Breast epithelium (tissue), 4 donors: ENCODE results near the gene TMED10. TPM values are rescaled to one million over a fixed set of nuclear protein-coding genes. Genes with fewer than 3 reads are reported as not detected.
A peak's percentile ranks its signal among the peaks of the same experiment; 100 is the strongest.

Experiments used
- DNase-seq, 2 donors: peaks; one replicate each; pipeline ENCODE4 v3.0.0-alpha.2; 2019; ENCODE audit warnings: low spot score in 2 of 2
- H3K27ac ChIP-seq, 2 donors: fragments of 200-600 bp; sonication (generic) in 1 of 2; one replicate each; pipeline ENCODE4 v1.5.1; 2016 to 2019; ENCODE audit warnings: mild to moderate bottlenecking in 1 of 2
- H3K27me3 ChIP-seq, 2 donors: fragments of 200-600 bp; sonication (generic) in 1 of 2; one replicate each; pipeline versions ENCODE4 v1.5.1 to v1.6.0; 2017 to 2019; ENCODE audit warnings: control low read depth in 1 of 2, mild to moderate bottlenecking in 1 of 2
- H3K36me3 ChIP-seq: fragments of 200-600 bp; one replicate; pipeline ENCODE4 v1.5.1; 2019
- H3K4me1 ChIP-seq, 2 donors: fragments of 200-600 bp; sonication (generic); one replicate each; pipeline ENCODE4 v1.5.1; 2016 to 2019; ENCODE audit warnings: control low read depth in 1 of 2
- H3K4me3 ChIP-seq, 3 donors: fragments of 200-600 bp; sonication (generic); 1 replicate in 2 of 3; 2 replicates in 1 of 3; pipeline ENCODE4 v1.5.1; 2016 to 2019; ENCODE audit warnings: mild to moderate bottlenecking in 3 of 3, moderate library complexity in 2 of 3
- H3K9me3 ChIP-seq, 2 donors: fragments of 200-600 bp; sonication (generic) in 1 of 2; one replicate each; pipeline ENCODE4 v1.5.1; 2016 to 2019; ENCODE audit warnings: control low read depth in 1 of 2
- POLR2A ChIP-seq: fragments of 450-650 bp; IDR thresholded peaks from one replicate; pipeline ENCODE4 v1.6.1; 2016; ENCODE audit warnings: antibody characterized with exemption, mild to moderate bottlenecking, moderate library complexity
- POLR2AphosphoS5 ChIP-seq, 3 donors: sonication (generic); formaldehyde crosslinking; IDR thresholded peaks; one replicate each; pipeline ENCODE4 v1.6.1; 2017; ENCODE audit warnings: antibody characterized with exemption in 3 of 3
- intact Hi-C: fragments of 100-400 bp; cut with DNase I; formaldehyde crosslinking; loops from one replicate; pipeline ENCODE4 v1.15.1; 2023; ENCODE audit warnings: low total_unique reads
- total RNA-seq, 3 donors: library from RNA; depleted of rRNA; stranded (reverse); fragments of >200 nt; gene quantifications; one replicate each; pipeline ENCODE4 v1.1.0, GENCODE V29; 2016
- TF ChIP-seq, protein P1 (sequence below), 3 donors: fragments of 450-650 bp; IDR thresholded peaks; one replicate each; pipeline ENCODE4 v1.5.1; 2016 to 2017; ENCODE audit warnings: antibody characterized with exemption in 3 of 3, mild to moderate bottlenecking in 3 of 3, moderate library complexity in 3 of 3

Gene TMED10
- total RNA-seq, 3 donors from 2014 or later = 263 to 443 (median 285) TPM

DNA sequence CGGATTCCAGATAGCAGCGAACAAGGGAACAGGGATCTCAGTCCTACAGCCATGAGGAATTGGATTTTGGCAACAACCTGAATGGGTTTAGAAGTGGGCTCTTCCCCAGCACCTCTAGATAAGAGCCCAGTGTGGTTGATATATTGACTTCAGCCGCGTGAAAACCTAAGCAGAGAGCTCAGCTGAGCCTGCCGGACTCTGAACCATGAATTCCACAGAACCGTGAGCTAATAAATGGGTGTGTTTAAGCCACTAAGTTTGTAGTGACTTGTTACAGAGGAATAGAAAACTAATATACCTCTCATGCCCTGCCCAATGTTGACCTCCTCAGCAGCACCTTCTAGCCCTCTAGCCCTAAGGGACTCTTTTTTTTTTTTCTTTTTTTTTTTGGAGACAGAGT, 32.4 kb upstream of the TMED10 start:
- no peak overlapping the region for H3K27ac ChIP-seq
- H3K4me1 ChIP-seq = no peaks in the 10 kb centered on the region
- no peak overlapping the region for H3K4me3 ChIP-seq
- no peak for DNase-seq
- intact Hi-C loops = no loop called here
- no peaks in the 10 kb centered on the region for H3K9me3 ChIP-seq
- TF ChIP-seq POLR2AphosphoS5 (IDR thresholded peaks at IDR 0.05) (no peak), POLR2A (no peak)
- TF ChIP-seq, protein P1, sequence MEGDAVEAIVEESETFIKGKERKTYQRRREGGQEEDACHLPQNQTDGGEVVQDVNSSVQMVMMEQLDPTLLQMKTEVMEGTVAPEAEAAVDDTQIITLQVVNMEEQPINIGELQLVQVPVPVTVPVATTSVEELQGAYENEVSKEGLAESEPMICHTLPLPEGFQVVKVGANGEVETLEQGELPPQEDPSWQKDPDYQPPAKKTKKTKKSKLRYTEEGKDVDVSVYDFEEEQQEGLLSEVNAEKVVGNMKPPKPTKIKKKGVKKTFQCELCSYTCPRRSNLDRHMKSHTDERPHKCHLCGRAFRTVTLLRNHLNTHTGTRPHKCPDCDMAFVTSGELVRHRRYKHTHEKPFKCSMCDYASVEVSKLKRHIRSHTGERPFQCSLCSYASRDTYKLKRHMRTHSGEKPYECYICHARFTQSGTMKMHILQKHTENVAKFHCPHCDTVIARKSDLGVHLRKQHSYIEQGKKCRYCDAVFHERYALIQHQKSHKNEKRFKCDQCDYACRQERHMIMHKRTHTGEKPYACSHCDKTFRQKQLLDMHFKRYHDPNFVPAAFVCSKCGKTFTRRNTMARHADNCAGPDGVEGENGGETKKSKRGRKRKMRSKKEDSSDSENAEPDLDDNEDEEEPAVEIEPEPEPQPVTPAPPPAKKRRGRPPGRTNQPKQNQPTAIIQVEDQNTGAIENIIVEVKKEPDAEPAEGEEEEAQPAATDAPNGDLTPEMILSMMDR (IDR thresholded peaks at IDR 0.05) = no peak
- no peaks in the 10 kb centered on the region for H3K27me3 ChIP-seq
- H3K36me3 ChIP-seq = no peaks in the 10 kb centered on the region

DNA sequence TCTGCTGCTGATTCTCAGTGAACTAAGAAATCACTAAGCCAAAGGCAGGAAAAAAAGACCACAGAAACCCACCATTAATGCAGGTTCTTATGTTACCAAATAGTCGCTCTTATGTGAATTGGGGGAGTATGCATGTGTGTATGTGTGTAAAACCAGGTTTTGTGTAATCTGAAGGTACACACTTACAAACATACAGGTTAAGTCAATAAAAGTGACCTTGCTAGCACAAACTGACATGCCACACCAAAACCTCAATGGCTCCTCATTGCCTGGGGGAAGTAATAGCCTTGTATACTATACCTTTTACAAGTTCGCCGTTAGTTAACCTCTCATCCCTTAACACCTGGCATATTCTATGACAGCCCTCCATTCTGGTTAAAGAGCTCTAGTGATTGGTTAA, 29.8 kb upstream of the TMED10 start:
- no peak for DNase-seq
- TF ChIP-seq POLR2AphosphoS5 (IDR thresholded peaks at IDR 0.05) (no peak), POLR2A (no peak)
- TF ChIP-seq, protein P1 (IDR thresholded peaks at IDR 0.05) = no peak
- Histone ChIP-seq H3K9me3 (no peaks in the 10 kb centered on the region), H3K27ac (no peak overlapping the region), H3K36me3 (no peaks in the 10 kb centered on the region), H3K27me3 (no peaks in the 10 kb centered on the region), H3K4me1 (no peaks in the 10 kb centered on the region), H3K4me3 (no peak overlapping the region)
- intact Hi-C loops = no loop called here

DNA sequence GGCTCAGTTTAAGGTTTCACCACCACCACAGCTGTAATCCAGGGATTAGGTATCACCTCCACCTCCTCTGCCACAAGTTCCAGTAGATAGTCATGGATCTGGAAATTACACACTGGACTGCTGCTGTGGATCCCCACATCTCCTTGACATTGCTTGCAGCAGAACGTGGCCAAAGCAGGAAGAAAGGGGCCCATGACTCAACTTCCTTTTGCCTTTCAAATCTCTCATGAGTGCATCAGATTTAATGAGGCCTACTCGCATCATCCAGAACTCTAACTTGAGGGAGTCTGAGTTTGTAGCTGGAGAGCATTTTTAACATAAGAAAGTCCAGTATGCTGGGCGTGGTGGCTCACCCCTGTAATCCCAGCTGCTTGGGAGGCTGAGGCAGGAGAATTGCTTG, 29.2 kb upstream of the TMED10 start:
- intact Hi-C loops = no loop called here
- Histone ChIP-seq H3K4me1 (no peaks in the 10 kb centered on the region), H3K4me3 (no peak overlapping the region), H3K27me3 (no peaks in the 10 kb centered on the region), H3K27ac (no peak overlapping the region), H3K9me3 (no peaks in the 10 kb centered on the region), H3K36me3 (no peaks in the 10 kb centered on the region)
- TF ChIP-seq POLR2AphosphoS5 (IDR thresholded peaks at IDR 0.05) = no peak
- no peak for TF ChIP-seq POLR2A
- TF ChIP-seq, protein P1 (IDR thresholded peaks at IDR 0.05) = no peak
- DNase-seq = no peak

GRCh38 chr14:75204116-75204515, 27.7 kb upstream of the TMED10 start:
- no peaks in the 10 kb centered on the region for H3K36me3 ChIP-seq
- intact Hi-C loops = no loop called here
- no peak for DNase-seq
- no peaks in the 10 kb centered on the region for H3K27me3 ChIP-seq
- no peaks in the 10 kb centered on the region for H3K9me3 ChIP-seq
- TF ChIP-seq POLR2A (no peak), POLR2AphosphoS5 (IDR thresholded peaks at IDR 0.05) (no peak)
- TF ChIP-seq, protein P1 (IDR thresholded peaks at IDR 0.05) = no peak
- H3K4me1 ChIP-seq = no peaks in the 10 kb centered on the region
- peak overlapping the region in 1 of 2 donors; percentile 56 for H3K27ac ChIP-seq
- H3K4me3 ChIP-seq = no peak overlapping the region

DNA sequence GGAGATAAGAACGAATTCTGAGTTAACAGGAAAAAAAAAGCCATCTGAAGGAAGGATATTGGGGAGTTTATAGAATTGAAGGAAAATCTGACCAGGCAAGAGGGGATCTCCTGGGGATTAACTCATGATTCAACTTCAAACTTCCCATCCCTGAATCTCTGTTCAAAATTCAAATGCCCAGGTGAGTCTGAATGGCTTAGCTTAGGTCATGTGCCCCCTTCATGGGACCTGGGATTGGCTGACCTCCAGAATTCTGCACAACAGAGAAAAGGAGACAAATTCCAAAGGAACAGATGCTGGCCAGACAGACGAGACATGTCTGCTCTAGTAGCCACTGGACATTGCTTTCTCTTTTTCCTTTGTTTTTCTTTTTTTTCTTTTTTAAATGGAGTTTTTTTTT, 26.2 kb upstream of the TMED10 start:
- no peaks in the 10 kb centered on the region for H3K36me3 ChIP-seq
- no peaks in the 10 kb centered on the region for H3K27me3 ChIP-seq
- no peak overlapping the region for H3K4me3 ChIP-seq
- no peak overlapping the region for H3K27ac ChIP-seq
- H3K9me3 ChIP-seq = no peaks in the 10 kb centered on the region
- intact Hi-C loops = no loop called here
- TF ChIP-seq, protein P1 (IDR thresholded peaks at IDR 0.05) = no peak
- TF ChIP-seq POLR2A = no peak
- TF ChIP-seq POLR2AphosphoS5 (IDR thresholded peaks at IDR 0.05) = no peak
- no peaks in the 10 kb centered on the region for H3K4me1 ChIP-seq
- DNase-seq = no peak
